NCI-H128 (cell line): Measurements from ENCODE around the gene PRKCA.

Source experiments
- DNase-seq: peaks from one replicate; lab custom pipeline; 2025; ENCODE audit not compliant: unreplicated experiment; lab: John Stamatoyannopoulos, UW

Gene PRKCA

GRCh38 chr17:66637491-66637890, 335.1 kb downstream of the PRKCA start:
- DNase-seq: no peak

GRCh38 chr17:66638707-66639479, 336.5 kb downstream of the PRKCA start:
- DNase-seq: no peak

GRCh38 chr17:66643815-66644710, 341.6 kb downstream of the PRKCA start:
- DNase-seq: no peak

GRCh38 chr17:66645259-66645658, 342.8 kb downstream of the PRKCA start:
- DNase-seq: no peak

GRCh38 chr17:66647391-66647983, 345.1 kb downstream of the PRKCA start:
- no peak for DNase-seq

GRCh38 chr17:66649818-66650543, 347.6 kb downstream of the PRKCA start:
- DNase-seq: no peak

GRCh38 chr17:66650544-66650877, 348.1 kb downstream of the PRKCA start:
- no peak for DNase-seq

- DNase-seq: no peak
Observed at GRCh38 chr17:66652840-66653507, 350.6 kb downstream of the PRKCA start.

- no peak for DNase-seq
Observed at GRCh38 chr17:66654106-66654740, 351.8 kb downstream of the PRKCA start.

GRCh38 chr17:66654764-66655163, 352.4 kb downstream of the PRKCA start:
- DNase-seq: no peak

GRCh38 chr17:66655461-66655860, 353.0 kb downstream of the PRKCA start:
- no peak for DNase-seq

- DNase-seq: no peak
Observed at GRCh38 chr17:66655861-66656260, 353.4 kb downstream of the PRKCA start.

- peak; percentile 28 for DNase-seq
Observed at GRCh38 chr17:66661411-66662256, 359.2 kb downstream of the PRKCA start.

GRCh38 chr17:66662496-66662895, 360.1 kb downstream of the PRKCA start:
- no peak for DNase-seq

- DNase-seq: no peak
Observed at GRCh38 chr17:66663041-66663606, 360.7 kb downstream of the PRKCA start.

GRCh38 chr17:66664336-66664735, 361.9 kb downstream of the PRKCA start:
- DNase-seq: no peak

- no peak for DNase-seq
Observed at GRCh38 chr17:66665194-66665593, 362.8 kb downstream of the PRKCA start.

- DNase-seq: no peak
Observed at GRCh38 chr17:66667090-66667489, 364.7 kb downstream of the PRKCA start.

GRCh38 chr17:66667491-66668030, 365.1 kb downstream of the PRKCA start:
- no peak for DNase-seq
